NCI-H748 treated with DMSO at 0.1 percent for 48 hours (cell line): Measurements from ENCODE around the gene BICDL1.
"Not testable (repeated sequence)": the region's sequence is repeated elsewhere in the genome, so short reads cannot be mapped to it uniquely, and the experiment has no call there.

Experiments
- DNase-seq: peaks from one replicate; lab custom pipeline; 2025; lab: John Stamatoyannopoulos, UW

BICDL1 gene, protein sequence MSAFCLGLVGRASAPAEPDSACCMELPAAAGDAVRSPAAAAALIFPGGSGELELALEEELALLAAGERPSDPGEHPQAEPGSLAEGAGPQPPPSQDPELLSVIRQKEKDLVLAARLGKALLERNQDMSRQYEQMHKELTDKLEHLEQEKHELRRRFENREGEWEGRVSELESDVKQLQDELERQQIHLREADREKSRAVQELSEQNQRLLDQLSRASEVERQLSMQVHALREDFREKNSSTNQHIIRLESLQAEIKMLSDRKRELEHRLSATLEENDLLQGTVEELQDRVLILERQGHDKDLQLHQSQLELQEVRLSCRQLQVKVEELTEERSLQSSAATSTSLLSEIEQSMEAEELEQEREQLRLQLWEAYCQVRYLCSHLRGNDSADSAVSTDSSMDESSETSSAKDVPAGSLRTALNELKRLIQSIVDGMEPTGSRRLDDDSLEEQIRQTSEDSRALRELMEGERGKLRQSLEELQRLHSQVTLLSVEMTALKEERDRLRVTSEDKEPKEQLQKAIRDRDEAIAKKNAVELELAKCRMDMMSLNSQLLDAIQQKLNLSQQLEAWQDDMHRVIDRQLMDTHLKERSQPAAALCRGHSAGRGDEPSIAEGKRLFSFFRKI

GRCh38 chr12:119988472-119989360, at the start of gene BICDL1:
Gene BICDL1, plus strand, starts transcription at chr12:119989236. Its CDS starts 633 bp downstream, at chr12:119989869.
- DNase-seq: peak; percentile 94

- DNase-seq: peak; percentile 21
Observed at GRCh38 chr12:119940897-119941296, 48.1 kb upstream of the BICDL1 start.

DNA sequence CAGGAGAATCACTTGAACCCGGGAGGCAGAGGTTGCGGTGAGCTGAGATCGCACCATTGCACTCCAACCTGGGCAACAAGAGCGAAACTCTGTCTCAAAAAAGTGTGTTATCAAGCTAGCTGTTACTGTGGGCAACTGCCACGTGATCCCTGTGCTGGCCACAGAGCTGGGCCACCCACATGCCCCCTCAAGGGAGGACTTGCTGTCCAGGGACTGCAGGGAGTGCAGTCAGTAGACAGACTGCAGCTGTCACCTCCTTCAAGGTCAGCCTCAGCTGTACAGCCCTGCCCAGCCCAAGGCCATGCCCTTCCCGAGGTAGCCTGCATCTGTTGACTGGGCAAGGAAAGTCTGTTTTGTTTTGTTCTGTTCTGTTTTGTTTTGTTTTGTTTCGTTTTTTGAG, 46.6 kb upstream of the BICDL1 start:
- no peak for DNase-seq

DNA sequence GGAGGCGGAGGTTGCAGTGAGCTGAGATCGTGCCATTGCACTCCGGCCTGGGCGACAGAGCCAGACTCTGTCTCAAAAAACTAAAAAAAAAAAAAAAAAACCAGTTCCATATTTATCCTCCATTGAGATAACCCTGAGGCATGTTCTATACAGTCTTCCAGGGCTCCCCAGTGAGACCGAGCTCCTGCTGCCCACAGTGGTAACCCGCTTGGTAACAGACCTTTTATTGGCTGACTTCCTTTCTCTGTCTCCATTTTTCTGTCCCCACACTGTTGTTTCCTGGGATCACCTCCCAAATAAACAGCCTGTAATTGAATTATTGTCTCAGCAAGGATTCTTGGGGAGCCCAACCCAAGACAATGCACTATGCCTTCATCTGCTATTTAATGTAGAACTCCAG, 42.8 kb upstream of the BICDL1 start:
- DNase-seq: no peak

DNA sequence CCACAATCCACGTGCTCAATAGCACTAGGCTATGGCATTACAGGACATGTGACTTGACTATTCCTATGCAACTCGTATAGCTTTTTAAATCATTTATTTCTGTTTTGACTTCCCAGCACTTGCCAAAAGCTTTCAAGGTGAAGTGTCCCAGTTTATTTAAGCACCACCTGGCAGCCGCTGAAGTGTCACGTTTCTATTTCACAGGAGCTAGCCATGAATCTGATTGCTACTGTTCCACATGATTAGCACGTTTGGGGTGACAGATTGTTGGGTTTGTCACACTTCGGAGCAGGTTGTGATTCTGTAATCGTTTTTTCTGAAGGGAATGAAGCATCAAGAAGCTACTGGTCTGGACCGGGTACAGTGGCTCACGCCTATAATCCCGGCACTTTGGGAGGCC, 39.9 kb upstream of the BICDL1 start:
- no peak for DNase-seq

DNA sequence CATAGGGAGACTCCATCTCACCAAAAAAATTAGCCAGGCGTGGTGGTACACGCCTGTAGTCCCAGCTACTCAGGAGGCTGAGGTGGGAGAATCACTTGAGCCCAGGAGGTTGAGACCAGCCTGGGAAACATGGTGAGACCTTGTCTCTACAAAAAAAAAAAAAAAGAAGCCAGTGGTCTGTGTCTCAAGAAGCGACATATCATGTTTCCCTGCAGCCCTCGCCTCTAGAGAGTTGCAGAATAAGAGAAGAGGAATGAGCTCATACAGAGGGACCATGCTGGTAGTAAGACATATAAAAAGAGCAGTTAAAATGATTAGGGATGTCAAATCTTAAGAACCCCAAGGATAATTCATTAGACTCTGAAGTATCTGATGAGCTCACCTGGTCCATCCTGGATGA, 39.4 kb upstream of the BICDL1 start:
- DNase-seq: no peak

- no peak for DNase-seq
Observed at GRCh38 chr12:119956047-119956446, 33.0 kb upstream of the BICDL1 start.

GRCh38 chr12:119957135-119957534, 31.9 kb upstream of the BICDL1 start:
- DNase-seq: no peak

DNA sequence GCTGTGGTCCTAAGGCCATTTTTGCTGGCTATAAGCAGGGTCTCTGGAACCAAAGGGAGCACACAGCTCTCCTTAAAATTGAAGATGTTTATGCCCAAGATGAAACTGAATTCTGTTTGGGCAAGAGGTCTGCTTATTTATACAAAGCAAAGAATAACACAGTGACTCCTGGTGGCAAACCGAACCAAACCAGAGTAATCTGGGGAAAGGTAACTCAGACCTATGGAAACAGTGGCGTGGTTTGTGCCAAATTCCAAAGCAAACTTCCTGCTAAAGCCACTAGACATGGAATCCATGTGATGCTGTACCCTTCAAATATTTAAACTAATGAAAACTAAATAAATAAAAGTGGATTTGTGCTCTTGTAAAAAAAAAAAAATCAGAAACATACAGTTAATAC, 29.6 kb upstream of the BICDL1 start:
- no peak for DNase-seq

- no peak for DNase-seq
Observed at GRCh38 chr12:119964123-119964522, 24.9 kb upstream of the BICDL1 start.

- no peak for DNase-seq
Observed at GRCh38 chr12:119964929-119965328, 24.1 kb upstream of the BICDL1 start.

DNA sequence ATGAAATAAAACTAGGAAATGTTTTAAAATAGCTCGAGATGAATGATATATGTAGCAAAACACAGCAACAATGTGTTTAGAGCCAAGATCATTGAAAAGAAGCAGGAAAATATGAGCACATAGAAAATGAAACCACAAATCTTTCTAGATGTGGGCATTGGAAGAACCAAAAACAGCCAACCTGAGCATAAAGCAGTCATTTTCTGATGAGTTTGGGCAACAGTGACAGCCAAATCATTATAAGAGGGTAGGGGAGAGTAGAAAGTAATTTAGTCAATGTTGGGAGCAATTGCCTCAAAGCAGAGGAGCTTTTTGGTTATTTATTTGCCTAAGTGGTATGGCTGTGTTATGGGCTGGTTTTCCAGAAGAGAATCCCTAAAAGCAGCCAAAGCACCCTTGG, 8.8 kb upstream of the BICDL1 start:
- DNase-seq: no peak

GRCh38 chr12:119980702-119981101, 8.3 kb upstream of the BICDL1 start:
- DNase-seq: not testable (repeated sequence)

- no peak for DNase-seq
Observed at GRCh38 chr12:119989361-119989730, 310 bp downstream of the BICDL1 start.

DNA sequence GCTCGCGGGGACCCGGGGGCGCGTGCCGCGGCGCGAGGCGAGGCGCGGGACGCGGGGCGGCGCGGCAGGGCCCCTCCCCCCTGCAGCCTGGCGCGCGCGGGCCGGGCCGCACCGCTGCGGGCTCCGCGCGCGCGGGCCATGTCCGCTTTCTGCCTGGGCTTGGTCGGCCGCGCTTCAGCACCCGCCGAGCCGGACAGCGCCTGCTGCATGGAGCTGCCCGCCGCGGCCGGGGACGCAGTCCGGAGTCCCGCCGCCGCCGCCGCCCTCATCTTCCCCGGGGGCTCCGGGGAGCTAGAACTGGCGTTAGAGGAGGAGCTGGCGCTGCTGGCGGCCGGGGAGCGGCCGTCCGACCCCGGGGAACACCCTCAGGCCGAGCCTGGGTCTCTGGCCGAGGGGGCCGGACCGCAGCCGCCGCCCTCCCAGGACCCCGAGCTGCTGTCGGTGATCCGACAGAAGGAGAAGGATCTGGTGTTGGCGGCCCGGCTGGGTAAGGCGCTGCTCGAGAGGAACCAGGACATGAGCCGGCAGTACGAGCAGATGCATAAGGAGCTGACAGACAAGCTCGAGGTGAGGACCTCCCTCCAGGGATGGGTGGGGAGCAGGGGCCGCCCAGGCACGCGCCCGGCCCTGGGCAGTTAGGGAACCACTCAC, 820 bp downstream of the BICDL1 start:
- DNase-seq: no peak

DNA sequence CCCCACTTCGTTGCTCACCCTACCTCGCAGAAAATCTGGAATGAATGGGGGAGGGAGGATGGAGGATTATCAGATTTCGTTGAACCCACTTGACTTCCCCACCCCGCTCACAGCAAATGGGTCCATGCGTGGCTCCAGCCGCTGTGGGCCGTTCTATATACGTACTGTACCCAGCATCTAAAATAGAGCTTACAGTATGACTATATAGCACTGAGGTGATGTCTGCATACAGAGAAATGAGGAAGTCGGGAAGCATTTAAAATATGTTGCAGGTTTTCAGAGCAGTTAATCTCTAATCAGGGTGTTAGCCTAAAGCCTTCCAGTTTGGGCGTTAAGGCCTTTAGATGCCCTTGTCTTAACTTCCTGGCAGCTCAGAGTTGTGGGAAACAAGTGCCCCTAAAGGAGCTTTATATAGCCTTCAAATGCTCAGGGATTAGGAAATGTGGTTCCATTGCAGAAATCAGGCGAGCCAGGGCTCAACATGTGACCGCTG, 1.4 kb downstream of the BICDL1 start:
- no peak for DNase-seq

DNA sequence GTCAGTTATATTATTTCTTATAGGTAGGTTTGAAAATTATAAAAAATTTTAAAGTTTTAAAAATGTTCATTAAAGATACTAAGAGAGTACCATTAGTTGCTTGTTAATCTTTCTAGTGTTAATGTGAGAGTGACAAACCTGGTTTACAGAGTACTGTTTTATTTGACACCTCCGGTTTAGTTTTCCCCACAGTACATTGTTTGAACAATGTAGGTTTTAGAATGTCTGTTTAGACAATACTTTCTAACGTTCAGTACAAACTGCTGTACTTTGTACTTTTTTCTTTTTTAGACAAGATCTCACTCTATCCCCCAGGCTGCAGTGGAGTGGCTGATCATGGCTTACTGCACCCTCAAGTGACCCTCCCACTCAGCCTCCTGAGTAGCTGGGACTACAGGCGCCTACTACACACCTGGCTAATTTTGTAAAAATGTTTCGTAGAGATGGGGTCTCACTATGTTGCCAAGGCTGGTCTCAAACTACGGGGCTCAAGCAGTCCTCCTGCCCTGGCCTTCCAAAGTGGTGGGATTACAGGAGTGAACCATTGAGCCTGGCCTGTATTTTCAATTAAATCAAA, 3.2 kb downstream of the BICDL1 start:
- no peak for DNase-seq

DNA sequence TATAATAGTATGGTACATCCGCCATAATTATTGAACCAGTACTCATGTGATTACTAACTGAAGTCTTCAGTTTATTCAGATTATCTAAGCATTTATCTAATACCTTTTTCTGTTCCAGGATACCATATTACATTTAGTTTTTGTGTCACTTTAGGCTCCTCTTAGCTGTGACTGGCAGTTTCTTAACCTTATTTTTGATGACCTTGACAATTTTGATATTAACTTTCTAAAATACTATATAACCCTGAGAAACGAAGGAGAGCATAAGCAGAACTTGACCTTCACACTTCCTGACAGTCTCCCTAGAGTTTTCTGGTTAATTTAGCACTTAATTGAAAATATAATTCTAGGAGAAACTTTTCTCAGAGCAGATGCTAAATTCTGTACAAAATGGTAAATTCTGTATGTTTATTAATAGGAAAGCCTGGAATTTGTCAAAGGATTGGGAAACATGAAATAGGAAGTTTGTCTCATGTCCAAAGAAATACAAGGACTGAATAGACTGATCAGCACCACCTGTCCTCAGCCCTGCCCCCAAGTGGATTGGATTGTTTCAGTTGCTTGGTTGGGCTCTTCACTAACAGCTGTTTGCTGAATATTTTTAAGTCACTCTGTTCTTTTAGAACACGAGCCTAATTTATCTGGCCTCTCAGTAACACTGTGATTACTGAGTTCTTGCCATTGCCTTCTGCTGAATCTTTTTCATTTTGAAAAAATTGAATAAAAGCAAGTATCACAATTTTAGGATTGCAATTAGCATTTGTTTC, 6.0 kb downstream of the BICDL1 start:
- DNase-seq: no peak

- DNase-seq: no peak
Observed at GRCh38 chr12:119996417-119996816, 7.4 kb downstream of the BICDL1 start.

DNA sequence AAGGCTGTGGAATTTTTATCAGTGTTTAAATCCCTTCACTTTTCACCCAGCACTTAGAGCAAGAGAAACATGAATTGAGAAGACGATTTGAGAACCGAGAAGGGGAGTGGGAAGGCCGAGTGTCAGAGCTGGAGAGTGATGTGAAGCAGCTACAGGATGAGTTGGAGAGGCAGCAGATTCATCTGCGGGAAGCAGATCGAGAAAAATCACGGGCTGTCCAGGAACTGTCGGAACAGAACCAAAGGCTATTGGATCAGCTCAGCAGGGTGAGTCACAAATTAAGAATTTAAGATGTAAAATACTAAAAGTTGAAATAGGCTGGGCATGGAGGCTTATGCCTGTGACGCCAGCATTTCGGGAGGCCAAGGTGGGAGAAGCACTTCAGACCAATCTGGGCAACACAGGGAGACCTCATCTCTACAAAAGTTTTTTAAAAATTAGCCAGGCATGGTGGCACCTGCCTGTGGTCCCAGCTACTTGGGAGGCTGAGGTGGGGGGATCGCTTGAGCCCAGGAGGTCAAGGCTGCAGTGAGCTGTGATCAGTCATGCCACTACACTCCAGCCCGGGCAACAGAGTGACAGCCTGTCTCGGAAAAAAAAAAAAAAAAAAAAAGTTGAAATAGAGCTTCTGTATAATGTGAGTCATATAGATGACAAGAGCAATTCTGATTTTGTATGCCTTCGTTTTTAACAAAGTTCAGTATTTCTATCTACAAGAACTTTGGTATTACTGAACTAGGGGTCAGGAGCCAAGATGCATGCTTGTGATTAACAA, 9.6 kb downstream of the BICDL1 start:
- no peak for DNase-seq
